AG09309 (cell line): ENCODE results near the gene C14orf180.
"Not testable (repeated sequence)": the region's sequence is repeated elsewhere in the genome, so short reads cannot be mapped to it uniquely, and the experiment has no call there.

Source experiments
- DNase-seq: peaks from one replicate; pipeline ENCODE4 v3.0.0-alpha.2; 2010; ENCODE audit warnings: low read depth
- H3K4me3 ChIP-seq: 2 replicates; pipeline ENCODE4 v1.5.1; 2011; ENCODE audit warnings: mild to moderate bottlenecking, low read depth, low read length, moderate library complexity; ENCODE audit not compliant: control insufficient read depth
- TF ChIP-seq, protein P1 (sequence below): IDR thresholded peaks from 2 replicates; pipeline ENCODE4 v1.5.1; 2011; ENCODE audit warnings: mild to moderate bottlenecking, low read depth, low read length, inconsistent platforms; ENCODE audit not compliant: insufficient read depth, control insufficient read depth; ENCODE audit errors: missing control alignments

C14orf180 gene

DNA sequence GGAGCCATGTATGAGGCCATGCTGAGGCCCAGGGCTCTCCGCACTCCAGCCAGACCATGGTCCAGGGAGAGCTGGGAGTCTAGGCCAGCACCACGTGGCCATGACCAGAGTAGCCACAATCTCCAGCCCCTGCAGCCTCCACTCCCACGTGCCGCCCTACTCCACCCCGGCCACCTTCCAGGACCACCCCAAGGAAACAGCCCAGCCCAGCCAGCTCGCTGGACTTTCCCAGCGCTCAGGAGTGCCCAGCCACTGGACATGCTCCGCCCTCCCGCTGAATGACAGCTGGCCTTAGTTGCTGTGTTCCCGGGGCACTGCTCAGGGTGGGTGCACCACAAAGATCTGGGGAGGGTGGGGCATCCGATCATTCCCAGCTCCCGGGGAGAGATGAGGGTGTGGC is 2.1 kb upstream of the C14orf180 start:
- no peak overlapping the region for H3K4me3 ChIP-seq
- TF ChIP-seq, protein P1, sequence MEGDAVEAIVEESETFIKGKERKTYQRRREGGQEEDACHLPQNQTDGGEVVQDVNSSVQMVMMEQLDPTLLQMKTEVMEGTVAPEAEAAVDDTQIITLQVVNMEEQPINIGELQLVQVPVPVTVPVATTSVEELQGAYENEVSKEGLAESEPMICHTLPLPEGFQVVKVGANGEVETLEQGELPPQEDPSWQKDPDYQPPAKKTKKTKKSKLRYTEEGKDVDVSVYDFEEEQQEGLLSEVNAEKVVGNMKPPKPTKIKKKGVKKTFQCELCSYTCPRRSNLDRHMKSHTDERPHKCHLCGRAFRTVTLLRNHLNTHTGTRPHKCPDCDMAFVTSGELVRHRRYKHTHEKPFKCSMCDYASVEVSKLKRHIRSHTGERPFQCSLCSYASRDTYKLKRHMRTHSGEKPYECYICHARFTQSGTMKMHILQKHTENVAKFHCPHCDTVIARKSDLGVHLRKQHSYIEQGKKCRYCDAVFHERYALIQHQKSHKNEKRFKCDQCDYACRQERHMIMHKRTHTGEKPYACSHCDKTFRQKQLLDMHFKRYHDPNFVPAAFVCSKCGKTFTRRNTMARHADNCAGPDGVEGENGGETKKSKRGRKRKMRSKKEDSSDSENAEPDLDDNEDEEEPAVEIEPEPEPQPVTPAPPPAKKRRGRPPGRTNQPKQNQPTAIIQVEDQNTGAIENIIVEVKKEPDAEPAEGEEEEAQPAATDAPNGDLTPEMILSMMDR = no peak
- no peak for DNase-seq

DNA sequence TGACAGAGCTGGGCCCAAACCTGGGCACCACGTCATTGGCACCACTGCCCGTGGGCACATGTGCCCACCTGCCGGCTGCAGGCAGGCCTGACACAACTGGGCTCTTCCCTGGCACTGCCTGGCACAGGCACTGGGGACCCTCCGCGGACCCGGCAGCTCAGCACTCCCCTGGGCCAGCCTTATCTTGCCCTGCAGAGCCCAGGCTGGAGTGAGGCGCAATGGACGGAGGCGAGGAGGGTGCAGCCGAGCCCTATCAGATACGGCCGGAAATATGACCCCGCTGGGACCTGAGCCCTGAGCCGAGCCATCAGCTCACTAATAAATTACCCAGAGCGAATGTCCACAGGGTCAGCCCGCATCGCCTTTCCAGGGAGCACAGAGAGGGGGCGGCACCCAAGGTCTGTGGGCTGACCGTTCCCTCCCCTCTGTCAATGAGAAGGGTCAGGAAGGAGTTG is 1.7 kb upstream of the C14orf180 start:
- TF ChIP-seq, protein P1 = no peak
- DNase-seq = no peak
- H3K4me3 ChIP-seq = no peak overlapping the region

DNA sequence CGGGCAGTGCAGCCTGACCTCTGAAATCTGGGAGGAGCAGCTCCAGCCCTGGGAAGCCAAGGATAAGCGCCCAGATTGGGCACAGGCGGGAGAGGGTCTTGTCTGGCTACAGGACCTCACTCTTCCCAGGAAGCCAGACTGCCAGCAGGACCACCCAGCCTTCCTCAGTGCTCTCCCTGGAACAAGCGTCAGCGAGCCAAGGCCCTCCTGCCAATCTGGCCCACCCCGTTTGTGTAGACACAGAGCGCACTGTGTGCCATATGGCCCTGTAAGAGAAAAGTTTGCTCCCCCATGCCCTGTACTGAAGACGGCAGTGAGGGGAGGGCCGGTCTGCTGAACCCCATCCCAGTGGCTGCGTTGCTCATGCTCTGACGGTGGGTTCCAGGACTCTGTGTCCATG is 1.2 kb upstream of the C14orf180 start:
- DNase-seq = no peak
- TF ChIP-seq, protein P1 = no peak
- H3K4me3 ChIP-seq = no peak overlapping the region

DNA sequence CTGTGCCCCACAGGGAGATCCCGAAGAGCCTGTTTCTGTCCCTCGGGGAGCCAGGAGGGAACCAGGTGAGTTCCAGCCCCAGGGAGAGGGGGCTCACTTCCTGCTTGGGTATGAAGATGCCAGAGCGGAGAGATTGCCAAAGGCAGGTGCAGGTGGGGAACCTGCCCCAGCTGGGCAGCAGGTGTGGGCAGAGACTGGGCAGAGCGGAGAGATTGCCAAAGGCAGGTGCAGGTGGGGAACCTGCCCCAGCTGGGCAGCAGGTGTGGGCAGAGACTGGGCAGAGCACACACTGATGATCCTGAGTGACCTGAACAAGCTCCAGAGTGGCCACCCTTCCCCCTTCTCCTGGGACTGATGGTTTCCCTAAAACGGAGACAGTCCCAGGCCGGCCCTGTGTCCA is 375 bp downstream of the C14orf180 start:
- H3K4me3 ChIP-seq, DNase-seq: not testable (repeated sequence)

DNA sequence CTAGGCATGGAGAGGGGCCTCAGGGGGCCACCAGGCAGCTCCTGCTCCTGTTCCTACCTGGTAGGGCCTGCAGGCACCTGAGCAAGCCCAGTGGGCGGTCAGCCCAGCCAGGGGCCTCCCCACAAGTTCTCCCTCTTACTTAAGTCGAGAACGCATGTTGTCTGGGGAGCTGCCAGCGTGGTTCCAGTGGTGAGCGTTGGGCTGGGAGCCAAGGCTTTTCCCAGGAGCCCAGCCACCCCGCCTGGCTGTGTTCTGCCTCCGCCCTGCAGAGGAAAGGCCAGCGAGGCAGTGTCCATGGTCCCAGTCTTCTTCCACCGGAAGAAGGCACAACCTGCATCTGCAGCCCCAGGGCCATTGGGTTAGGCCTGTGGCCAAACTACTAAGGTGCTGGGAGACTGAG is 1.4 kb downstream of the C14orf180 start:
- H3K4me3 ChIP-seq = no peak overlapping the region
- TF ChIP-seq, protein P1 = no peak
- DNase-seq = no peak

DNA sequence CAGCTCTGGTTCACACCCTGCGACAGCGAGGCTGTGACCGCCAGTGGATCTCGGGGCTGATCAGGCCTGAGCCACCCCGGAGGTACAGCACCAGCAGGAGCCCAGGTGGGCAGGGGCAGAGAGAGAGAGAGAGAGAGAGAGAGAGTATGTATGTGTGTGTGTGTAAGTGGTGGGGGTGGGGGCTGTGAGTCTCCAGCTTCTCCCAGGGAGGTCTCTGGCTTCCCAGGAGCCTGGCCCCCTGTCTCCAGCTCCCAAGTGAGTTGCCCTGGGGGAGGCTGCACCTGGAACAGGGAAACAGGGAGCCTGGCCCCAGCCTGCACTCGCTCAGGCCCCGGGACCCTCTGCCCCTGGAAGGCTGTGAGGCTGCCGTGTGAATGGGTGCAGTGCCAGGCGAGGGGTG is 2.0 kb downstream of the C14orf180 start:
- TF ChIP-seq, protein P1 = no peak
- no peak overlapping the region for H3K4me3 ChIP-seq
- no peak for DNase-seq

DNA sequence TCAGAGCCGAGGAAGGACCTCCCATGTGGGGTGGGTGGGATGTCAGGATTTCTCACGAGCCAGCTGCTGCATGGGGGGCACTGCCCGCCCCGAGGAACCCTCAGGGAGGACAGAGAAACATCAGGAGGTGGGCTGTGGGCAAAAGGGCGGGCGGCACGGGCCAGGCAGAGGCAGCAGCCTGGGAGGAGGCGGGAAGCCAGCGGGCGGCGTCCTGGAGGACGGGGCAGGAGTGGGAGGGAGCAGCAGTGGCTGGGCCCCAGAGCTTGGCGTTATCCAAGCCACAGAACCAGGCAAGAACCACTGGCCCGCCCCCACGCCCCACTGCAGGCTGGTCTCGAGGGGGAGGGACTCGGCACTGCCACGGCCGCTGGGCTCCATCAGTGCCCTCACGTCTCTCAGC is 2.4 kb downstream of the C14orf180 start:
- no peak overlapping the region for H3K4me3 ChIP-seq
- TF ChIP-seq, protein P1 = no peak
- no peak for DNase-seq

DNA sequence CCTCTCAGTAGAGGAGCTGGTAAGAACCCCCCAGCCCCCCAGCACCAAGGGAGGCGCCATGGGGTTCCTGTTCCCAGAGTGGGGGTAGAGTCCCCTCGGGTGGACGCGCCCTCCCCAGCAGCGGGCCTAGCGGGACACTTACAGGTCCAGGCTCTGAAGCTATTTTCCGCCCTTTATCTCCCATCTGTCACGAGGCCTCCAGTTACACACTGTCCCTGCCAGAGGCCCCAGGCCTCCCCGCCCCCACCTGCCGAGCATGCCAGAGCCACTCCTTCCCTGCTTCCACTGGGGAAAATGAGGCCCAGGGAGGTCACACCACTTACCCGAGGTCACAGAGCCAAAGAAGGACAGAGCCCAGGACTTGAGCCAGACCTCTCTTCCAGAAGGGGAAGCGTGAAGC is 3.1 kb downstream of the C14orf180 start:
- TF ChIP-seq, protein P1 = no peak
- no peak for DNase-seq

More for the DNA sequence above, 3.1 kb downstream of the C14orf180 start:
- no peak overlapping the region for H3K4me3 ChIP-seq
